A549 (cell line): Measurements from ENCODE around the gene TBC1D4. TPM values are rescaled to one million over a fixed set of nuclear protein-coding genes. Genes with fewer than 3 reads are reported as not detected.

ENCODE experiments used
- ATAC-seq, 2 experiments: fragments of 200-7000 bp in 1 of 2; fragments of >200 bp in 1 of 2; cut with Nextera tagmentation in 1 of 2; cut with Tn5 transposase in 1 of 2; 3 replicates each; pipeline versions ENCODE4 v1.8.0 to v1.9.1; 2018 to 2020; ENCODE audit warnings: mild to moderate bottlenecking in 1 of 2, moderate library complexity in 1 of 2
- CTCF ChIA-PET: fragments of 300-600 bp; sonication (Branson Sonifier 250); formaldehyde crosslinking; extraction: SDS; loops from one replicate; lab custom pipeline; 2021; ENCODE audit warnings: antibody characterized with exemption, inconsistent platforms; lab: Yijun Ruan, JAX
- POLR2A ChIA-PET: fragments of 350-600 bp; formaldehyde crosslinking; extraction: SDS; loops from one replicate; lab custom pipeline; 2021; ENCODE audit warnings: antibody characterized with exemption, inconsistent platforms; lab: Yijun Ruan, JAX
- DNase-seq, 2 experiments: peaks; one replicate each; pipeline versions ENCODE4 v3.0.0 to v3.0.0-alpha.2; 2011 to 2016; ENCODE audit warnings: low read depth in 1 of 2, low spot score in 1 of 2
- FAIRE-seq: peaks from 2 replicates; lab custom pipeline; 2011; peaks lifted over from hg19 to GRCh38; lab: Jason Lieb, UNC
- H3K27ac ChIP-seq, 2 experiments: fragments of >200 bp; sonication (Bioruptor Twin); formaldehyde crosslinking; 3 replicates each; pipeline ENCODE4 v1.5.1; 2016 to 2017
- H3K4me1 ChIP-seq: fragments of >200 bp; sonication (Bioruptor Twin); formaldehyde crosslinking; 3 replicates; pipeline ENCODE4 v1.6.1; 2016
- H3K4me2 ChIP-seq: fragments of >200 bp; sonication (Bioruptor Twin); formaldehyde crosslinking; 3 replicates; pipeline ENCODE4 v1.6.1; 2016
- H3K4me3 ChIP-seq: fragments of >200 bp; sonication (Bioruptor Twin); formaldehyde crosslinking; 3 replicates; pipeline ENCODE4 v1.5.1; 2016
- H3K9me3 ChIP-seq: fragments of >200 bp; sonication (Bioruptor Twin); formaldehyde crosslinking; 3 replicates; pipeline ENCODE4 v1.6.1; 2016
- CBX8 ChIP-seq: fragments of 200-600 bp; sonication (generic); IDR thresholded peaks from 2 replicates; pipeline ENCODE4 v1.6.1; 2016
- CHD4 ChIP-seq: fragments of 200-600 bp; sonication (generic); IDR thresholded peaks from 2 replicates; pipeline ENCODE4 v1.6.1; 2016; ENCODE audit warnings: antibody characterized with exemption, mild to moderate bottlenecking, borderline replicate concordance
- EHMT2 ChIP-seq: fragments of 200-600 bp; sonication (generic); IDR thresholded peaks from 2 replicates; pipeline ENCODE4 v1.6.1; 2016; ENCODE audit warnings: antibody characterized with exemption, low read depth, mild to moderate bottlenecking, moderate library complexity
- GATA3 ChIP-seq: IDR thresholded peaks from 2 replicates; pipeline ENCODE4 v1.6.1; 2012; ENCODE audit warnings: borderline replicate concordance
- HOXB5 ChIP-seq: fragments of 250-450 bp; sonication (Bioruptor Pico); IDR thresholded peaks from 2 replicates; pipeline ENCODE4 v1.5.0; 2020; ENCODE audit warnings: mild to moderate bottlenecking, moderate library complexity
- JUN ChIP-seq, 2 experiments: fragments of >200 bp; sonication (Bioruptor Twin); formaldehyde crosslinking; IDR thresholded peaks; 2 replicates in 1 of 2; 3 replicates in 1 of 2; pipeline ENCODE4 v1.6.1; 2016 to 2017
- JUNB ChIP-seq: fragments of >200 bp; sonication (Bioruptor Twin); formaldehyde crosslinking; IDR thresholded peaks from 2 replicates; pipeline ENCODE4 v1.6.1; 2016
- MAFK ChIP-seq: fragments of 450-650 bp; IDR thresholded peaks from 2 replicates; pipeline ENCODE4 v1.6.1; 2014; ENCODE audit not compliant: partially characterized antibody
- MAZ ChIP-seq: fragments of 150-350 bp; IDR thresholded peaks from 2 replicates; pipeline ENCODE4 v1.6.1; 2014; ENCODE audit warnings: antibody characterized with exemption, low read depth, low read length, borderline replicate concordance
- NFE2L2 ChIP-seq: fragments of 150-350 bp; conservative IDR thresholded peaks from 2 replicates; pipeline ENCODE4 v1.6.1; 2014; ENCODE audit warnings: low read length
- NR3C1 ChIP-seq: fragments of >200 bp; sonication (Bioruptor Twin); formaldehyde crosslinking; IDR thresholded peaks from 3 replicates; pipeline ENCODE4 v1.6.1; 2017
- PHF8 ChIP-seq: fragments of 200-600 bp; sonication (generic); IDR thresholded peaks from 2 replicates; pipeline ENCODE4 v1.6.1; 2016; ENCODE audit warnings: low read depth, mild to moderate bottlenecking, antibody characterized with exemption, moderate library complexity, borderline replicate concordance
- RAD21 ChIP-seq, 2 experiments: fragments of >200 bp in 1 of 2; sonication (Bioruptor Twin) in 1 of 2; formaldehyde crosslinking in 1 of 2; IDR thresholded peaks in 1 of 2; conservative IDR thresholded peaks in 1 of 2; 2 replicates in 1 of 2; 3 replicates in 1 of 2; pipeline ENCODE4 v1.6.1; 2012 to 2018; ENCODE audit warnings: inconsistent platforms in 1 of 2
- RARB ChIP-seq: fragments of 250-450 bp; sonication (Bioruptor Pico); IDR thresholded peaks from 2 replicates; pipeline ENCODE4 v1.8.0; 2021; ENCODE audit warnings: mild to moderate bottlenecking, moderate library complexity
- REST ChIP-seq: fragments of 200-600 bp; sonication (generic); IDR thresholded peaks from 2 replicates; pipeline ENCODE4 v1.6.1; 2016; ENCODE audit warnings: antibody characterized with exemption, mild to moderate bottlenecking, moderate library complexity
- RNF2 ChIP-seq: fragments of 200-600 bp; sonication (generic); IDR thresholded peaks from 2 replicates; pipeline ENCODE4 v1.6.1; 2016; ENCODE audit warnings: low read depth, mild to moderate bottlenecking, antibody characterized with exemption, moderate library complexity, borderline replicate concordance
- SREBF2 ChIP-seq: fragments of 450-650 bp; IDR thresholded peaks from 2 replicates; pipeline ENCODE4 v1.6.1; 2014; ENCODE audit warnings: mild to moderate bottlenecking, moderate library complexity
- TP53 ChIP-seq: fragments of 250-450 bp; sonication (Bioruptor Pico); IDR thresholded peaks from 2 replicates; pipeline ENCODE4 v1.5.0; 2021; ENCODE audit warnings: mild to moderate bottlenecking, moderate library complexity
- ZFP36 ChIP-seq: fragments of 450-650 bp; IDR thresholded peaks from 2 replicates; pipeline ENCODE4 v1.6.1; 2014; ENCODE audit warnings: borderline replicate concordance; ENCODE audit not compliant: partially characterized antibody
- ZNF302 ChIP-seq: fragments of 250-450 bp; sonication (Bioruptor Pico); IDR thresholded peaks from 2 replicates; pipeline ENCODE4 v1.9.0; 2021; ENCODE audit warnings: inconsistent platforms, mild to moderate bottlenecking, moderate library complexity
- WGBS: methylation state at CpG from one replicate; pipeline ENCODE4 v1.1.6; 2017; ENCODE audit errors: missing lambda C conversion rate; 5-methylcytosine and 5-hydroxymethylcytosine counted together
- polyA plus RNA-seq, 4 experiments: library from polyadenylated mRNA; depleted of rRNA in 3 of 4; stranded (reverse); fragments of >200 nt; fragmentation: RNase III in 1 of 4; extraction: RNeasy Plus Mini Kit Qiagen cat#74134 plus additional on column Dnase treatment in 1 of 4; gene quantifications; 2 replicates in 3 of 4; 3 replicates in 1 of 4; pipeline ENCODE4 v1.2.3, GENCODE V29; 2011 to 2017
- TF ChIP-seq, protein P1 (sequence below): fragments of >200 bp; sonication (Bioruptor Twin); formaldehyde crosslinking; IDR thresholded peaks from 3 replicates; pipeline ENCODE4 v1.6.1; 2016
- TF ChIP-seq, protein P2 (sequence below): fragments of 150-350 bp; IDR thresholded peaks from 2 replicates; pipeline ENCODE4 v1.6.1; 2014; ENCODE audit warnings: low read depth, mild to moderate bottlenecking, low read length

Gene TBC1D4
- polyA plus RNA-seq, 2 of the 4 experiments (the other 2 are of a cell fraction): 9.5 to 12.5 TPM

DNA sequence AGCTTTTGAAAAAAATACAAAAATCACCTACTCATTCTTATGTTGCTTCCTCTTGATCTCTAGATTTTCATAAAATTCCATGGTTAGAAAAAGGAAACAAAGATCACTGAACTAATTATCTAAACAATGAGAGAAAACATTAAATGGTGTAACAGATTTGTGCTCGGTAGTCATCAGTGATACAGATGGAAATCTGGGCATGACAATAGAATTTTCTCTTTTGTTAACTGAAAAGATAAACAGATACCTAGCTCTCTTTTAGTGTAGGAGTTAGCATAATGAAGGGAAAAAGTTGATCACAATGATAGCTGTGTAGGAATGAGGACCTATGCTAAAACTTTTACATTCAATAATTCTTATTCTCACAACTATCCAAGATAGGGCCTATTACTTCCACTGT is 103.7 kb downstream of the TBC1D4 start (continued):
- no peak for TF ChIP-seq EHMT2
- no peak for TF ChIP-seq CHD4

DNA sequence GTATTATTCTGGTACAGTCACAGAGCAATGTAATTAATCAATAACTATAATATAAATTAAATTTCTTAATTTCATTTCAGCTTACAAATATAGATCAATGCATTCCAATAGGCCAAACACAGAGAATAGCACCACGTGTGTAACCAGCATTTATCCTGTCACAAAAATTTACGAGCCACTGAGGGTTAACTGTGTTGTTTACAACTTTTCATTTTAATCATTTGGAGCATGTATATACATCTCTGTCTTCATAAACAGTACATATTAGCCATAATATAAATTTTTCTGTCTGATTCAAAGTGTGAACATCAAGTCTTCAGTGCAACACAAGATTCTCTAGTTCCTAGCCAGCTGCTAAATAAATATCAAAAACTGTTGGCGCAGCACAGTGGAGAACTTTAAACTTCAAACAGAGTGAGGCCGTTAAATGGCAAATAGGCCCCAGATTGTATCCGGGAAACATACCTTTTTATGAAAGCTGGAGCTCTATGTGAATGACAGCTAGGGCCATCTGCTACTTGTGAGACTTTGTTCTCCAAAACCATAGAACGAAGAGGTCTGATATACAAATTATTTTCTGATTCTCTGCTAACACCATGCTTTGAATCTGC is 105.1 kb downstream of the TBC1D4 start:
- 81% methylated on average over 6 of the region's 6 CpGs for WGBS
- no peaks in the 10 kb centered on the region for H3K4me1 ChIP-seq
- no peak for ATAC-seq
- TF ChIP-seq TP53 (no peak), NFE2L2 (no peak), GATA3 (no peak), RARB (CRISPR knock-in tag) (no peak), MAFK (no peak)
- TF ChIP-seq, protein P1, sequence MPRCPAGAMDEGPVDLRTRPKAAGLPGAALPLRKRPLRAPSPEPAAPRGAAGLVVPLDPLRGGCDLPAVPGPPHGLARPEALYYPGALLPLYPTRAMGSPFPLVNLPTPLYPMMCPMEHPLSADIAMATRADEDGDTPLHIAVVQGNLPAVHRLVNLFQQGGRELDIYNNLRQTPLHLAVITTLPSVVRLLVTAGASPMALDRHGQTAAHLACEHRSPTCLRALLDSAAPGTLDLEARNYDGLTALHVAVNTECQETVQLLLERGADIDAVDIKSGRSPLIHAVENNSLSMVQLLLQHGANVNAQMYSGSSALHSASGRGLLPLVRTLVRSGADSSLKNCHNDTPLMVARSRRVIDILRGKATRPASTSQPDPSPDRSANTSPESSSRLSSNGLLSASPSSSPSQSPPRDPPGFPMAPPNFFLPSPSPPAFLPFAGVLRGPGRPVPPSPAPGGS: no peak
- H3K27ac ChIP-seq: no peak overlapping the region
- H3K4me2 ChIP-seq: no peak overlapping the region
- ChIA-PET CTCF (no interaction called here), POLR2A (no interaction called here)
- no peaks in the 10 kb centered on the region for H3K9me3 ChIP-seq
- DNase-seq: no peak
- H3K4me3 ChIP-seq: no peak overlapping the region
- FAIRE-seq: no peak

- DNase-seq: no peak
- no peak for ATAC-seq
- Histone ChIP-seq H3K4me3 (no peak overlapping the region), H3K4me1 (no peaks in the 10 kb centered on the region), H3K27ac (no peak overlapping the region), H3K4me2 (no peak overlapping the region), H3K9me3 (no peaks in the 10 kb centered on the region)
- TF ChIP-seq REST (no peak), NFE2L2 (no peak), CBX8 (no peak), NR3C1 (no peak)
- POLR2A ChIA-PET: no interaction called here
- FAIRE-seq: no peak
- CTCF ChIA-PET: interaction anchor here (1.5 to 5.3 kb wide), 2 partner anchors 9 to 108 kb away, joined by 3 to 47 read pairs; partner anchors contain the start of gene TBC1D4
- 50% methylated on average over 2 of the region's 2 CpGs for WGBS
Measured at GRCh38 chr13:75375329-75375728, 106.6 kb downstream of the TBC1D4 start.

DNA sequence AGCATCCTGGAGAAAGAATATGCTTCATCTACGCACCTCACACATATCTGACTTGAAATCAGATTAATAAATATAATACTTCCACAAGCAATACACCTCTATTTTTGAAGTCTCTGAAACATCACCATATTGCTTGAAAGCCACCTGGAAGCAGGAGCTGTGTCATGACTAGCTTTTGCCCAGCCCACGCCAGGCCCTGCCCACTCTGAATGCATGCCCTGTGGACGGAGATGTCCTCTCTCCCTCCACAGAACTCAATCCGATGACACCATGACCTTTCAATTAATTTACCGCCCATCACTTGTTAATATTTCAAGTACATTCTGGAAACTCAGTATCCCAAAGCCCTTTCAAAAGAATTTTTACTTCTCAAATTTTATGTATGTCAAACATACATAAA is 108.0 kb downstream of the TBC1D4 start:
- no peak overlapping the region for H3K4me3 ChIP-seq
- no peaks in the 10 kb centered on the region for H3K4me1 ChIP-seq
- H3K9me3 ChIP-seq: no peaks in the 10 kb centered on the region
- H3K4me2 ChIP-seq: no peak overlapping the region
- ATAC-seq (no peak), DNase-seq (no peak), FAIRE-seq (no peak)
- 86% methylated on average over 5 of the region's 5 CpGs for WGBS
- H3K27ac ChIP-seq: no peak overlapping the region
- ChIA-PET POLR2A (no interaction called here), CTCF (interaction anchor here (1.5 to 5.3 kb wide), 3 partner anchors 7 to 109 kb away, joined by 3 to 47 read pairs (median 7); partner anchors contain the start of gene TBC1D4)
- TF ChIP-seq GATA3 (no peak), HOXB5 (CRISPR knock-in tag) (no peak), JUN (IDR thresholded peaks at IDR 0.05) (no peak), SREBF2 (no peak), RAD21 (conservative IDR thresholded peaks at IDR 0.05 in 1 of 2, IDR thresholded peaks at IDR 0.05 in 1 of 2) (no peak), MAZ (no peak), JUNB (no peak), REST (no peak), ZFP36 (no peak), ZNF302 (CRISPR knock-in tag) (no peak), RNF2 (no peak), PHF8 (no peak)
- TF ChIP-seq, protein P2, sequence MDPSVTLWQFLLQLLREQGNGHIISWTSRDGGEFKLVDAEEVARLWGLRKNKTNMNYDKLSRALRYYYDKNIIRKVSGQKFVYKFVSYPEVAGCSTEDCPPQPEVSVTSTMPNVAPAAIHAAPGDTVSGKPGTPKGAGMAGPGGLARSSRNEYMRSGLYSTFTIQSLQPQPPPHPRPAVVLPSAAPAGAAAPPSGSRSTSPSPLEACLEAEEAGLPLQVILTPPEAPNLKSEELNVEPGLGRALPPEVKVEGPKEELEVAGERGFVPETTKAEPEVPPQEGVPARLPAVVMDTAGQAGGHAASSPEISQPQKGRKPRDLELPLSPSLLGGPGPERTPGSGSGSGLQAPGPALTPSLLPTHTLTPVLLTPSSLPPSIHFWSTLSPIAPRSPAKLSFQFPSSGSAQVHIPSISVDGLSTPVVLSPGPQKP: no peak
